Panc1 (cell line): ENCODE data around the gene LNX2.

Experiments used
- POLR2AphosphoS5 ChIP-seq: IDR thresholded peaks from 2 replicates; pipeline ENCODE4 v1.6.1; 2012; ENCODE audit warnings: mild to moderate bottlenecking, low read depth, low read length, moderate library complexity
- TF ChIP-seq, protein P1 (sequence below): fragments of 450-650 bp; IDR thresholded peaks from 2 replicates; pipeline ENCODE4 v1.5.1; 2017; ENCODE audit warnings: mild to moderate bottlenecking

DNA sequence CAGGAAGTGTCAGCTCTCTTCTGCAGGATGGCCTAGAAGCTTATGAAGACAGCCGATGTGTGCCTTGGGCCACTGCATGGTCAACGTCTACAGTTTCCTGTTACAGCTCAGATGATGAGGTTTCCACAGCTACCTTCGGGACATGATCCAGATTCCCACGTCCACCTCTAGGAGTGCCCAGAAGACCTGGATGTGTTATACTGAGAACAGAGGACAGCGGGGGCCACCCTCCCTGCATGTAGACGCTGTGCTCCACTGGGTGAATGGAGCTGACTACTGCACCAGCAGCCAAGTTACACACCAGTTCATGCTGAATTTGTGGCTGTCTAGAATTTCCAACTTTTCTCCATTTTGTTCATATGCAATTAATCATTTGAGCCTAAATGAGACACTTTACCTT lies 91.4 kb downstream of the LNX2 start:
- TF ChIP-seq POLR2AphosphoS5: no peak
- TF ChIP-seq, protein P1, sequence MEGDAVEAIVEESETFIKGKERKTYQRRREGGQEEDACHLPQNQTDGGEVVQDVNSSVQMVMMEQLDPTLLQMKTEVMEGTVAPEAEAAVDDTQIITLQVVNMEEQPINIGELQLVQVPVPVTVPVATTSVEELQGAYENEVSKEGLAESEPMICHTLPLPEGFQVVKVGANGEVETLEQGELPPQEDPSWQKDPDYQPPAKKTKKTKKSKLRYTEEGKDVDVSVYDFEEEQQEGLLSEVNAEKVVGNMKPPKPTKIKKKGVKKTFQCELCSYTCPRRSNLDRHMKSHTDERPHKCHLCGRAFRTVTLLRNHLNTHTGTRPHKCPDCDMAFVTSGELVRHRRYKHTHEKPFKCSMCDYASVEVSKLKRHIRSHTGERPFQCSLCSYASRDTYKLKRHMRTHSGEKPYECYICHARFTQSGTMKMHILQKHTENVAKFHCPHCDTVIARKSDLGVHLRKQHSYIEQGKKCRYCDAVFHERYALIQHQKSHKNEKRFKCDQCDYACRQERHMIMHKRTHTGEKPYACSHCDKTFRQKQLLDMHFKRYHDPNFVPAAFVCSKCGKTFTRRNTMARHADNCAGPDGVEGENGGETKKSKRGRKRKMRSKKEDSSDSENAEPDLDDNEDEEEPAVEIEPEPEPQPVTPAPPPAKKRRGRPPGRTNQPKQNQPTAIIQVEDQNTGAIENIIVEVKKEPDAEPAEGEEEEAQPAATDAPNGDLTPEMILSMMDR: no peak
